ENCODE measurements around the gene EVC2. TPM values are rescaled to one million over a fixed set of nuclear protein-coding genes. Genes with fewer than 3 reads are reported as not detected.

The EVC2 gene
- total RNA-seq, 1 experiment from 2014 or later: not detected

- Histone ChIP-seq H3K36me3 (ENCODE audit: control insufficient read depth, insufficient read depth, low read length) (no peaks in the 10 kb centered on the region), H3K4me3 (ENCODE audit: low read depth in 2 of 2, low read length in 2 of 2) (no peak overlapping the region), H3K9me3 (ENCODE audit: control insufficient read depth, insufficient read depth, low read depth, low read length) (no peaks in the 10 kb centered on the region), H3K27ac (ENCODE audit: low read length) (no peak overlapping the region), H3K4me1 (ENCODE audit: control insufficient read depth, insufficient read depth, low read length) (peaks cover 8% of the 10 kb centered on the region), H3K27me3 (ENCODE audit: control insufficient read depth, insufficient read depth, low read length) (no peaks in the 10 kb centered on the region)
- ChIA-PET POLR2A (no interaction called here), CTCF (no interaction called here)
- TF ChIP-seq REST (IDR thresholded peaks at IDR 0.05; ENCODE audit: insufficient read depth in 1 of 2, low read depth in 2 of 2, low read length in 1 of 2) (no peak), SIN3A (IDR thresholded peaks at IDR 0.05; ENCODE audit: borderline replicate concordance, insufficient read depth, low read depth, low read length) (no peak), TCF7L2 (IDR thresholded peaks at IDR 0.05; ENCODE audit: low read depth, low read length) (no peak), POLR2AphosphoS5 (IDR thresholded peaks at IDR 0.05; ENCODE audit: low read depth, low read length) (no peak), CTCF (IDR thresholded peaks at IDR 0.05) (no peak)
- no TSS peak for BruUV-seq (replicated peaks)
- intact Hi-C loops (cut with micrococcal nuclease; ENCODE audit: unreplicated experiment) (no loop called here), in situ Hi-C loops (cut with HindIII; ENCODE audit: low pct_unique_long_range_greater_than_20kb, low sequenced_read_pairs) (no loop called here)
- DNase-seq (ENCODE audit: low read depth, low spot score): no peak
- no peak for ATAC-seq
Measured at GRCh38 chr4:5707366-5707765, 993 bp downstream of the EVC2 start.

GRCh38 chr4:5706486-5707290 is 1.7 kb downstream of the EVC2 start:
- intact Hi-C loops (cut with micrococcal nuclease; ENCODE audit: unreplicated experiment): no loop called here
- TF ChIP-seq REST (IDR thresholded peaks at IDR 0.05; ENCODE audit: insufficient read depth in 1 of 2, low read depth in 2 of 2, low read length in 1 of 2) (no peak), POLR2AphosphoS5 (IDR thresholded peaks at IDR 0.05; ENCODE audit: low read depth, low read length) (no peak), CTCF (IDR thresholded peaks at IDR 0.05) (no peak), TCF7L2 (IDR thresholded peaks at IDR 0.05; ENCODE audit: low read depth, low read length) (no peak), SIN3A (IDR thresholded peaks at IDR 0.05; ENCODE audit: borderline replicate concordance, insufficient read depth, low read depth, low read length) (no peak)
- Histone ChIP-seq H3K27ac (ENCODE audit: low read length) (no peak overlapping the region), H3K4me3 (ENCODE audit: low read depth in 2 of 2, low read length in 2 of 2) (no peak overlapping the region), H3K4me1 (ENCODE audit: control insufficient read depth, insufficient read depth, low read length) (peaks cover 4% of the 10 kb centered on the region; the same call in 1 of the 2 replicates), H3K36me3 (ENCODE audit: control insufficient read depth, insufficient read depth, low read length) (no peaks in the 10 kb centered on the region), H3K9me3 (ENCODE audit: control insufficient read depth, insufficient read depth, low read depth, low read length) (no peaks in the 10 kb centered on the region), H3K27me3 (ENCODE audit: control insufficient read depth, insufficient read depth, low read length) (no peaks in the 10 kb centered on the region)
- ATAC-seq (no peak), DNase-seq (ENCODE audit: low read depth, low spot score) (no peak)
- CTCF ChIA-PET: no interaction called here
- in situ Hi-C loops (cut with HindIII; ENCODE audit: low pct_unique_long_range_greater_than_20kb, low sequenced_read_pairs): no loop called here
- no TSS peak for BruUV-seq (replicated peaks)
- POLR2A ChIA-PET: no interaction called here
